Activated CD4-positive, alpha-beta memory T cell treated with anti-CD3 and anti-CD28 coated beads, Interleukin-2, amount 10 ng/mL, durations not matched to agents 7 days and 5 days (primary cell): ENCODE data around the gene QKI. TPM values are rescaled to one million over a fixed set of nuclear protein-coding genes. Genes with fewer than 3 reads are reported as not detected.
"Not testable (repeated sequence)": the region's sequence is repeated elsewhere in the genome, so short reads cannot be mapped to it uniquely, and the experiment has no call there.

Experiments
- CTCF ChIA-PET: fragments of 350-600 bp; sonication (Branson Sonifier 250); formaldehyde crosslinking; loops from one replicate; lab custom pipeline; 2021; ENCODE audit warnings: antibody characterized with exemption, inconsistent platforms; lab: Charles Lee
- POLR2A ChIA-PET: fragments of 350-600 bp; sonication (Branson Sonifier 250); formaldehyde crosslinking; loops from one replicate; lab custom pipeline; 2021; ENCODE audit warnings: antibody characterized with exemption; lab: Charles Lee
- DNase-seq: peaks from one replicate; pipeline ENCODE4 v3.0.0-alpha.2; 2020
- H3K27ac Mint-ChIP-seq: one replicate; pipeline ENCODE4 v1.8.0; 2021; ENCODE audit warnings: mild to moderate bottlenecking, mixed read lengths
- H3K27me3 Mint-ChIP-seq: one replicate; pipeline ENCODE4 v1.8.0; 2021; ENCODE audit warnings: mixed read lengths
- H3K36me3 Mint-ChIP-seq: one replicate; pipeline ENCODE4 v1.8.0; 2021; ENCODE audit warnings: low read depth, mixed read lengths
- H3K4me1 Mint-ChIP-seq: one replicate; pipeline ENCODE4 v1.8.0; 2021; ENCODE audit warnings: mixed read lengths
- H3K4me3 Mint-ChIP-seq: one replicate; pipeline ENCODE4 v1.8.0; 2021; ENCODE audit warnings: mild to moderate bottlenecking, mixed read lengths
- H3K9me3 Mint-ChIP-seq: one replicate; pipeline ENCODE4 v1.8.0; 2021; ENCODE audit warnings: mixed read lengths
- total RNA-seq, 2 experiments: library from RNA; stranded (reverse); gene quantifications; one replicate each; pipeline ENCODE4 v1.2.3, GENCODE V29; 2021

Gene QKI
- total RNA-seq, 2 experiments from 2014 or later = 67.6 to 74.6 TPM

GRCh38 chr6:163381118-163381756, 33.3 kb upstream of the QKI start:
- Mint-ChIP-seq H3K27ac (no peak overlapping the region), H3K9me3 (no peaks in the 10 kb centered on the region), H3K36me3 (no peaks in the 10 kb centered on the region), H3K4me1 (no peaks in the 10 kb centered on the region), H3K27me3 (no peaks in the 10 kb centered on the region), H3K4me3 (no peak overlapping the region)
- no peak for DNase-seq
- ChIA-PET POLR2A (no interaction called here), CTCF (no interaction called here)

DNA sequence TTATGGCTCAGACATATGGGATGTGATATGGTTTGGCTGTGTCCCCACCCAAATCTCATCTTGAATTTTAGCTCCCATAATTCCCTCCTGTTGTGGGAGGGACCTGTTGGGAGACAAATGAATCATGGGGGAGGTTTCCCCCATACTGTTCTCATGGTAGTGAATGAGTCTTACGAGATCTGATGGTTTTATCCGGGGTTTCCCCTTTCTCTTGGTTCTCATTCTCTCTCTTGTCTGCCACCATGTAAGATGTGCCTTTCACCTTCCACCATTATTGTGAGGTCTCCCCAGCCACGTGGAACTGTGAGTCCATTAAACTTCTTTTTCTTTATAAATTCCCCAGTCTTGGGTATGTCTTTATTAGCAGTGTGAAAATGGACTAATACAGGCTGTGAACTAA, 31.1 kb upstream of the QKI start:
- H3K36me3 Mint-ChIP-seq, H3K27ac Mint-ChIP-seq, POLR2A ChIA-PET, H3K4me1 Mint-ChIP-seq, CTCF ChIA-PET, H3K27me3 Mint-ChIP-seq, H3K4me3 Mint-ChIP-seq, DNase-seq, H3K9me3 Mint-ChIP-seq: not testable (repeated sequence)

DNA sequence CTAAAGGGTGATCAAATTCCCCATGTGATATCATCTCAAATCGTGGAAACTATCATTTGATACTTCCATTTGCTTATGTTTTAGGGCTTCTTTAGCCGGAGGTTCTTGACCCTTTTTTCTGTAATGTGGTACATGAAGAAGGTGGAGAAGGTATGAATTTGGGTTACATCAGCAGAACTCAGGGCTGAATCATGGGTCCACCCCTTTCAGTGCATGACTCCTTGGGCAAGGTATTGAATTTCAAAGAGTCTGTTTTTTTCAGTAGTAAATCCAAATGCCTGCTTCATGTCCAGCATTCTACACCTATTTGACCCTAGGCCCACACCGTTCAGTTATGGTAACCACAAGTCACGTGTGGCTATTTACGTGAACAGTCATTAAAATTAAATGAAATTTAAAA, 30.6 kb upstream of the QKI start:
- no peak for DNase-seq

GRCh38 chr6:163384510-163384909, 30.0 kb upstream of the QKI start:
- CTCF ChIA-PET = no interaction called here
- no peak for DNase-seq
- H3K27ac Mint-ChIP-seq = no peak overlapping the region
- H3K4me1 Mint-ChIP-seq = no peaks in the 10 kb centered on the region
- H3K9me3 Mint-ChIP-seq = no peaks in the 10 kb centered on the region
- no peaks in the 10 kb centered on the region for H3K27me3 Mint-ChIP-seq
- POLR2A ChIA-PET = no interaction called here
- no peaks in the 10 kb centered on the region for H3K36me3 Mint-ChIP-seq
- H3K4me3 Mint-ChIP-seq = no peak overlapping the region

More for the DNA sequence above, 30.6 kb upstream of the QKI start:
- no peaks in the 10 kb centered on the region for H3K4me1 Mint-ChIP-seq
- H3K9me3 Mint-ChIP-seq = no peaks in the 10 kb centered on the region
- H3K27me3 Mint-ChIP-seq = no peaks in the 10 kb centered on the region
- POLR2A ChIA-PET = no interaction called here
- CTCF ChIA-PET = no interaction called here
- no peak overlapping the region for H3K4me3 Mint-ChIP-seq
- H3K27ac Mint-ChIP-seq = no peak overlapping the region
- H3K36me3 Mint-ChIP-seq = no peaks in the 10 kb centered on the region

GRCh38 chr6:163385503-163385902, 29.0 kb upstream of the QKI start:
- H3K27me3 Mint-ChIP-seq, H3K9me3 Mint-ChIP-seq, CTCF ChIA-PET, H3K4me1 Mint-ChIP-seq, DNase-seq, H3K4me3 Mint-ChIP-seq, H3K36me3 Mint-ChIP-seq, H3K27ac Mint-ChIP-seq, POLR2A ChIA-PET: not testable (repeated sequence)

DNA sequence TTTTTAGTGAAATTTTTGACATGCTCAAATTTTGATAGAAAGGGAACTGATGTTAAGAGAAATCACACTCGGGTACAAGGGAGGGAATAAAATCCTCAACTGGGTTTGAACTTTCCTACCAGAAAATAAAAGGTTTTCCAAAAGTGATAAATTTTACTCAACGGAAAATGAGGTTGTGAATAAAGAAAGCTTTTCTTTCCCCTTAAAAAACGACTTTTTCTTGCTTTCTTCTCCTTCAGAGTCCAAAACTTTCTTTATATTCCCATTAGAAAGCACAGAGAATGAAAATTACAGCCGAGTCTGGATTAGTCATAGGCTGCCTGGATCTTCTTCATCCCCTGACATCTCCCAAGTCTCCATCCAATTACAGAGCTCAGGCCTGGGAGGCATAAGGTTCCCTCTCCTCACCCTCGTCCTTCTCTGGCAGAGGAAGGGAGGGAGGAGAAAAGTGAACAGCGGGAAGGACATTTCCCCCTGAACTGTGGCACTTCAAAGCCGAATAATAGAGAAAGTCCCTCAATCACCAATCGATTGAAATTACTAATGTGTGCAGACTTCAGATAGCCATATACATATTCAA, 28.1 kb upstream of the QKI start:
- DNase-seq = no peak
- Mint-ChIP-seq H3K9me3 (no peaks in the 10 kb centered on the region), H3K27ac (no peak overlapping the region), H3K36me3 (no peaks in the 10 kb centered on the region), H3K4me3 (no peak overlapping the region), H3K27me3 (no peaks in the 10 kb centered on the region), H3K4me1 (no peaks in the 10 kb centered on the region)
- ChIA-PET CTCF (no interaction called here), POLR2A (no interaction called here)

GRCh38 chr6:163387317-163387716, 27.2 kb upstream of the QKI start:
- Mint-ChIP-seq H3K27me3 (peaks cover 2% of the 10 kb centered on the region), H3K36me3 (no peaks in the 10 kb centered on the region), H3K9me3 (no peaks in the 10 kb centered on the region), H3K4me1 (no peaks in the 10 kb centered on the region), H3K4me3 (no peak overlapping the region), H3K27ac (no peak overlapping the region)
- no peak for DNase-seq
- POLR2A ChIA-PET = no interaction called here
- CTCF ChIA-PET = no interaction called here

DNA sequence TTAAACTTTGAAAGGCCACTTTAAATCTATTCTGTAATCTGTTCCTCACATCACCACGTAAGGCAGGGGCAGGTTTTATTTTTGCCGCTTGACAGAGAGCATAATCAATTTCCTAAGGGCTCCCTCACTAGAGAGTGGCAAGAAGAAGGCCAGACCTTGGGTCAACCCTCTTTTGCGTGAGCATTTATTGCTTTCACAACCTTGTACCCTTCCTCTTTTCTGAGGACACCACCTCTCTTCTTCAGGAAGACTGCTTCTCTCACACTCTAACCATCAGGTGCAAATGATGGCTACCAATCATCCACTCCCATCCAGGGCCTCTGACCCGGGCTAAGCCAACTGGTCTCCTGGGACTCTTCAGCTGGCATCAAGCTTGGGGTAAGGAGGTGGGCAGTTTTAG, 25.2 kb upstream of the QKI start:
- no peaks in the 10 kb centered on the region for H3K36me3 Mint-ChIP-seq
- POLR2A ChIA-PET = no interaction called here

GRCh38 chr6:163390770-163391169, 23.7 kb upstream of the QKI start:
- CTCF ChIA-PET = no interaction called here
- H3K9me3 Mint-ChIP-seq = no peaks in the 10 kb centered on the region
- peaks cover 2% of the 10 kb centered on the region for H3K27me3 Mint-ChIP-seq
- POLR2A ChIA-PET = no interaction called here
- no peaks in the 10 kb centered on the region for H3K4me1 Mint-ChIP-seq
- no peak overlapping the region for H3K27ac Mint-ChIP-seq
- DNase-seq = no peak
- H3K36me3 Mint-ChIP-seq = no peaks in the 10 kb centered on the region
- no peak overlapping the region for H3K4me3 Mint-ChIP-seq

More for the DNA sequence above, 25.2 kb upstream of the QKI start:
- H3K27ac Mint-ChIP-seq = no peak overlapping the region
- no peaks in the 10 kb centered on the region for H3K9me3 Mint-ChIP-seq
- H3K4me3 Mint-ChIP-seq = no peak overlapping the region
- H3K27me3 Mint-ChIP-seq = peaks cover 2% of the 10 kb centered on the region
- H3K4me1 Mint-ChIP-seq = no peaks in the 10 kb centered on the region
- CTCF ChIA-PET = no interaction called here
- no peak for DNase-seq

DNA sequence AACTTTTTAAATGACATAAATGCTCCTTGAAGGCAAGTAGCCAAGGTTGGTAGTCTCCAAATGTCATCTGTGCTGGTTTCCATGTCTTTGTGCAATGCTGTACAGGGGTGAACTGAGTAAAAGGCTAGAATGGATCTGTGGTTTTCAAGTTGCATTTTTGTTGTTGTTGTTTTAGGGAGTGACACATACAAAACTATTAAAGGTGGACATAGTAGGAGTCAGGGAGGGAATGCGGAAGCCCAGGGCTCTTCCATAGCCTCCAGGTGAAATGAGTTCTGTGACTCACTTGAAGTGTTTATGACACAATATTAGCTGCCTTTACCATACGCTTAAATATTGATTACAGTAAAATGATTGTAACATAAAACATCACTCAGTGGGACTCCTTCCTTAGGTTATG, 22.5 kb upstream of the QKI start:
- POLR2A ChIA-PET = no interaction called here
- Mint-ChIP-seq H3K4me3 (no peak overlapping the region), H3K27me3 (peaks cover 9% of the 10 kb centered on the region), H3K4me1 (peaks cover 2% of the 10 kb centered on the region), H3K9me3 (no peaks in the 10 kb centered on the region), H3K27ac (no peak overlapping the region), H3K36me3 (no peaks in the 10 kb centered on the region)
- CTCF ChIA-PET = no interaction called here
- DNase-seq = no peak

GRCh38 chr6:163392533-163392932, 22.0 kb upstream of the QKI start:
- ChIA-PET CTCF (no interaction called here), POLR2A (no interaction called here)
- H3K27ac Mint-ChIP-seq = no peak overlapping the region
- DNase-seq = no peak
- H3K4me1 Mint-ChIP-seq = peaks cover 2% of the 10 kb centered on the region
- H3K27me3 Mint-ChIP-seq = peaks cover 13% of the 10 kb centered on the region
- H3K9me3 Mint-ChIP-seq = no peaks in the 10 kb centered on the region
- H3K4me3 Mint-ChIP-seq = no peak overlapping the region
- no peaks in the 10 kb centered on the region for H3K36me3 Mint-ChIP-seq

DNA sequence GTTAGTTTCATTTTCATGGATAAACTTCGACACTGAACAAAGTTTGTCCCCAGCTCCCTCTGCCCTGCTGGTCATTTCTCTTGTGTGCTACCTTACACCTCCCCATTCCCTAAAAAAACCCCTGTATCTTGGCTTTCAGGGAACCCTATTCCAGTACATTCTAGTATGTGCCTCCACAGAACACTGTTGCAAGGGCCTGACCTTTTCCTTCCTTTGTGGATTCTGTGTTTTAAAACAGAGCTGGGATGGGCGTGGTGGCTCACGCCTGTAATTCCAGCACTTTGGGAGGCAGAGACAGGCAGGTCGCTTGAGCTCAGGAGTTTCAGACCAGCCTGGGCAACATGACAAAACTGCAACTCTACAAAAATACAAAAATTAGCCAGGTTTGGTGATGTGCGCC, 20.6 kb upstream of the QKI start:
- ChIA-PET CTCF (no interaction called here), POLR2A (no interaction called here)
- Mint-ChIP-seq H3K4me3 (no peak overlapping the region), H3K27ac (no peak overlapping the region), H3K9me3 (no peaks in the 10 kb centered on the region), H3K4me1 (peaks cover 2% of the 10 kb centered on the region), H3K36me3 (no peaks in the 10 kb centered on the region), H3K27me3 (peaks cover 18% of the 10 kb centered on the region)
- DNase-seq = no peak

DNA sequence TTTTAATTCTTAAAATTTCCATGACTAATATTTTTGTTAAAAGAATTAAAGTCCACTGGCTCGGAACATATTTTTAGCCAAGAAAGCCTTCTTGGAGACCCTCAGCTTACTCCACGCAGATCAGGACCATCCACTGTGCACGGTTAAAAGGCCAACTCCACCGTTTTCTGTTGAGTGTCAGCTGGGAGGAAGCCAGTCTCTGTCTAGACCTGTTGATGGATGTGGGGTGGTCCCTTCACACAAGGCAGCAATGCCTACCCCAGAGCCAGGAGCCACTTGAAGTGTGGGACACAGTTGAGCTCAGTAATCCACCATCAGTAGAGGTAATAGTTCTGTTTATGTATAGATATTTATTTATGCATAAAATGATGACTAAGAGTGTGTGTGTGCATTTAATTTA, 19.9 kb upstream of the QKI start:
- no peak overlapping the region for H3K4me3 Mint-ChIP-seq
- peaks cover 18% of the 10 kb centered on the region for H3K27me3 Mint-ChIP-seq
- ChIA-PET POLR2A (no interaction called here), CTCF (no interaction called here)
- no peak overlapping the region for H3K27ac Mint-ChIP-seq
- peaks cover 2% of the 10 kb centered on the region for H3K4me1 Mint-ChIP-seq
- H3K9me3 Mint-ChIP-seq = no peaks in the 10 kb centered on the region
- DNase-seq = no peak
- H3K36me3 Mint-ChIP-seq = no peaks in the 10 kb centered on the region

DNA sequence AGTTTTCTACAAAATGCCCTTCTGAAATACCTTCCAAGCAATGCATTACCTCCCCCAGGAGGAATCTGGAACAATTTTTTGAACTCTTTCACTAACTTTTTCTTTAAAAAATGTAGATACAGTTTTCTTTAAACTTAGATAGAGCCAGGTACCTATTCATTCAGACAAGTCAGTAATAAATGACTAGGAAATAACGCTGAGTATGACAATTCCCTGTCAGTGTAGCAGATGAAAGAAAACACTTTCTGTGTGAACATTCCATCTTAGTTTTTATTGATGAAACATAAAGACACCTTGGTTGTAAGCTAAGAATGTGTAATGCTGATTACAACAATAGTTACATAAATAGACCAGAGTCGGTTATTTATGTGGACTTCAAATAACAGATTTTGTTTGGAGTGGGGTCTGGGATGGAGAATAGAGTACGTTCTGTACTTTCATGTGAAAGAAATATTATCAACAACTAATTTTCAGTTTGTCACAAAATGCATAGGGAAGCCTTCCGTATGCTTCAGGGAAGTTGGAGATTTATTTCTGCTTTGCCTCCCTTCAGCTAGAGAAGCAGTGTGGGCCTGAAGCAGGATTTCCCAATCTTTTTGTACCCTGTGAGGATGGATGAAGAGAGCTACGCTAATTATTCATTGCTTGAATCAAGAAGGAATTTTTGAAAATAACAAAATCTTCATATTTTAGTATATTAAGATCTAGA, 19.2 kb upstream of the QKI start:
- DNase-seq = no peak
- Mint-ChIP-seq H3K9me3 (no peaks in the 10 kb centered on the region), H3K36me3 (no peaks in the 10 kb centered on the region), H3K27me3 (peaks cover 18% of the 10 kb centered on the region), H3K27ac (no peak overlapping the region), H3K4me1 (peaks cover 2% of the 10 kb centered on the region), H3K4me3 (no peak overlapping the region)
- POLR2A ChIA-PET = no interaction called here
- CTCF ChIA-PET = interaction anchor here (0.6 kb wide), 1 partner anchor 17 kb away, joined by 3 read pairs; no protein-coding TSS in a partner anchor
